Fibroblast of lung (primary cell): ENCODE data around the gene MEIS2.

Experiments
- CTCF ChIP-seq, 2 donors: IDR thresholded peaks in 1 of 2; conservative IDR thresholded peaks in 1 of 2; 1 replicate in 1 of 2; 2 replicates in 1 of 2; pipeline ENCODE4 v1.5.1; 2011 to 2012; ENCODE audit warnings: low read length in 2 of 2, control low read depth in 1 of 2, inconsistent platforms in 1 of 2, low read depth in 1 of 2, mild to moderate bottlenecking in 1 of 2
- EZH2 ChIP-seq: IDR thresholded peaks from 2 replicates; pipeline ENCODE4 v1.5.1; 2012; ENCODE audit warnings: low read length, control low read depth, mild to moderate bottlenecking; ENCODE audit errors: missing control alignments

- no peak for TF ChIP-seq EZH2
- no peak for TF ChIP-seq CTCF (conservative IDR thresholded peaks at IDR 0.05 in 1 of 2, IDR thresholded peaks at IDR 0.05 in 1 of 2; ENCODE audit: low read depth in 1 of 2, low read length in 2 of 2)
Measured at GRCh38 chr15:37131621-37132020, 31.3 kb upstream of the MEIS2 start.
